Mucosa of descending colon (tissue), 3 donors: ENCODE results near the gene FAM53B. TPM values are rescaled to one million over a fixed set of nuclear protein-coding genes. Genes with fewer than 3 reads are reported as not detected.
A peak's percentile ranks its signal among the peaks of the same experiment; 100 is the strongest.

ENCODE experiments used
- ATAC-seq: fragments of 200-7000 bp; cut with Tn5 transposase; one replicate; pipeline ENCODE4 v1.9.1; 2020; ENCODE audit warnings: mild to moderate bottlenecking, moderate library complexity
- DNase-seq, 3 donors: peaks; one replicate each; pipeline ENCODE4 v3.0.0-alpha.2; 2020
- H3K36me3 ChIP-seq: fragments of 200-600 bp; one replicate; pipeline ENCODE4 v1.8.0; 2021; ENCODE audit warnings: low read depth, mild to moderate bottlenecking
- H3K4me1 ChIP-seq: fragments of 200-600 bp; one replicate; pipeline ENCODE4 v1.8.0; 2021; ENCODE audit warnings: low read depth, mild to moderate bottlenecking
- H3K4me3 ChIP-seq: fragments of 200-600 bp; one replicate; pipeline ENCODE4 v1.8.0; 2021; ENCODE audit warnings: mild to moderate bottlenecking
- H3K9me3 ChIP-seq: fragments of 200-600 bp; one replicate; pipeline ENCODE4 v1.8.0; 2021; ENCODE audit warnings: mild to moderate bottlenecking
- intact Hi-C, 2 donors: fragments of 100-400 bp; cut with DNase I in 1 of 2; cut with micrococcal nuclease in 1 of 2; formaldehyde crosslinking; loops; one replicate each; pipeline versions ENCODE4 v1.11.0 to v1.11.1; 2022; cut with DNase I, micrococcal nuclease
- total RNA-seq, 3 donors: library from RNA; stranded (reverse); fragmentation: NEBNext Ultra II Directional in 2 of 3; extraction: Animal tissue kit (Norgen Biotek cat#: 25700) in 2 of 3; gene quantifications; one replicate each; pipeline versions ENCODE4 v1.2.1 to v1.2.4, GENCODE V29; 2021 to 2023
- TF ChIP-seq, protein P1 (sequence below): fragments of 200-600 bp; IDR thresholded peaks from one replicate; pipeline ENCODE4 v1.8.0; 2022; ENCODE audit warnings: antibody characterized with exemption, mild to moderate bottlenecking
- donor health status: DM: no; HTN: no; CAD: no; lungs with moderate emphysema.
- donor health status: DM: no; HTN: no; CAD: no.
- donor health status: DM: no; HTN: yes; CAD: no.

Gene FAM53B
- total RNA-seq, 3 donors from 2014 or later, result 37.2 to 48.0 (median 44.2) TPM

GRCh38 chr10:124649214-124649613, 95.0 kb downstream of the FAM53B start:
- no peaks in the 10 kb centered on the region for H3K9me3 ChIP-seq
- TF ChIP-seq, protein P1, sequence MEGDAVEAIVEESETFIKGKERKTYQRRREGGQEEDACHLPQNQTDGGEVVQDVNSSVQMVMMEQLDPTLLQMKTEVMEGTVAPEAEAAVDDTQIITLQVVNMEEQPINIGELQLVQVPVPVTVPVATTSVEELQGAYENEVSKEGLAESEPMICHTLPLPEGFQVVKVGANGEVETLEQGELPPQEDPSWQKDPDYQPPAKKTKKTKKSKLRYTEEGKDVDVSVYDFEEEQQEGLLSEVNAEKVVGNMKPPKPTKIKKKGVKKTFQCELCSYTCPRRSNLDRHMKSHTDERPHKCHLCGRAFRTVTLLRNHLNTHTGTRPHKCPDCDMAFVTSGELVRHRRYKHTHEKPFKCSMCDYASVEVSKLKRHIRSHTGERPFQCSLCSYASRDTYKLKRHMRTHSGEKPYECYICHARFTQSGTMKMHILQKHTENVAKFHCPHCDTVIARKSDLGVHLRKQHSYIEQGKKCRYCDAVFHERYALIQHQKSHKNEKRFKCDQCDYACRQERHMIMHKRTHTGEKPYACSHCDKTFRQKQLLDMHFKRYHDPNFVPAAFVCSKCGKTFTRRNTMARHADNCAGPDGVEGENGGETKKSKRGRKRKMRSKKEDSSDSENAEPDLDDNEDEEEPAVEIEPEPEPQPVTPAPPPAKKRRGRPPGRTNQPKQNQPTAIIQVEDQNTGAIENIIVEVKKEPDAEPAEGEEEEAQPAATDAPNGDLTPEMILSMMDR, result no peak
- intact Hi-C loops, result loop anchor here (10.0 kb wide), 1 partner anchor 96 kb away; the partner anchor contains the start of gene FAM53B (in 2 of the 2)
- ATAC-seq, result no peak
- no peak overlapping the region for H3K4me3 ChIP-seq
- no peaks in the 10 kb centered on the region for H3K36me3 ChIP-seq
- peak in 1 of 3 donors; percentile 45 for DNase-seq
- H3K4me1 ChIP-seq, result peaks cover 34% of the 10 kb centered on the region

- Histone ChIP-seq H3K4me3 (no peak overlapping the region), H3K36me3 (no peaks in the 10 kb centered on the region), H3K9me3 (no peaks in the 10 kb centered on the region), H3K4me1 (peaks cover 34% of the 10 kb centered on the region)
- peak; percentile 57 to 85 (median 61) for DNase-seq
- intact Hi-C loops, result loop anchor here (10.0 kb wide), 1 partner anchor 96 kb away; the partner anchor contains the start of gene FAM53B (in 2 of the 2)
- ATAC-seq, result peak; percentile 30
- TF ChIP-seq, protein P1, result no peak
Observed at GRCh38 chr10:124648738-124649137, 95.4 kb downstream of the FAM53B start.

- ATAC-seq, result peak; percentile 1
Observed at GRCh38 chr10:124648131-124648475, 96.1 kb downstream of the FAM53B start.

DNA sequence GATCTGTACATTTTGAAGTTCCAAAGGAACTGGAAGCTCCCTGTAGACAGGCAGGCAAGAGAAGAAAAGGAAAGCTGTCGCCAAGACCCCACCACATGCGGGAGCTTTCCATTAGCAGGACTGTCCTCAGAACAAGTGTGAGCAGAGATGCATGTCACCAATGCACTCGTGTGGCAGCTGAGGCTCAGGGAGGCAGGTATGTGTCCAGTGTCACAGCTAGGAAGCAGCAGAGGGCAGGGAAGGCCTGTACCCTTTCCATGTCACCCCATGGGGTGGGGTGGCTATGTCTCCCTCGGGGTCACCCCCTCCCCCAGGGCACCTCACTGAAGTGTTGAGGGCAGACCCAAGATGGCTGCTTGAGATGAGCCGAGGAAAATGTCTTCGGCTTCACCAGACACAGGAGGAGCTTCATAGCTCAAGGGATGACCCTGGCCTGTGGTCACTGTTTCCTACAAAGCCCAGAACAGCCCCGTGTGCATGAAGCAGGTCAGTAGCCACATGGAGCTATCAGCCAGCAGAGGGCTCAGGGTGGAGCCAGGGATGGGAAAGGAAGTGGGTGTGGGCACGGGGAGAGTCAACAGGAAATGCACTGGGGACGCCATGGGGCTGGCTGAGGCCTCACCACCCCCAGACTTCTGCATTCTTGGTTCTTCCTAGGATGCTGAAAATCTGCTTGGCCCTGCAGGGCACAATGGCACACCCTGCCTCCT, 96.6 kb downstream of the FAM53B start:
- H3K9me3 ChIP-seq, result no peaks in the 10 kb centered on the region
- peaks cover 34% of the 10 kb centered on the region for H3K4me1 ChIP-seq
- ATAC-seq, result peak; percentile 86
- peak; percentile 78 to 89 (median 79) for DNase-seq
- TF ChIP-seq, protein P1, result no peak
- H3K36me3 ChIP-seq, result no peaks in the 10 kb centered on the region
- intact Hi-C loops, result loop anchor here (10.0 kb wide), 1 partner anchor 97 kb away; the partner anchor contains the start of gene FAM53B (in 2 of the 2)
- H3K4me3 ChIP-seq, result no peak overlapping the region

More at GRCh38 chr10:124648131-124648475, 96.1 kb downstream of the FAM53B start:
- no peaks in the 10 kb centered on the region for H3K36me3 ChIP-seq
- no peak overlapping the region for H3K4me3 ChIP-seq
- H3K4me1 ChIP-seq, result peaks cover 34% of the 10 kb centered on the region
- peak in 1 of 3 donors; percentile 64 for DNase-seq
- intact Hi-C loops, result loop anchor here (10.0 kb wide), 1 partner anchor 97 kb away; the partner anchor contains the start of gene FAM53B (in 2 of the 2)
- TF ChIP-seq, protein P1, result no peak
- H3K9me3 ChIP-seq, result no peaks in the 10 kb centered on the region

GRCh38 chr10:124646483-124647352, 97.5 kb downstream of the FAM53B start:
- Histone ChIP-seq H3K4me1 (peaks cover 34% of the 10 kb centered on the region), H3K36me3 (no peaks in the 10 kb centered on the region), H3K9me3 (no peaks in the 10 kb centered on the region), H3K4me3 (no peak overlapping the region)
- TF ChIP-seq, protein P1, result no peak
- ATAC-seq (peak; percentile 8), DNase-seq (peak in 2 of 3 donors; percentile 64 to 75)
- intact Hi-C loops, result loop anchor here (10.0 kb wide), 1 partner anchor 98 kb away; the partner anchor contains the start of gene FAM53B (in 2 of the 2)
